Measurements from ENCODE around the gene HSFX2. TPM values are rescaled to one million over a fixed set of nuclear protein-coding genes. Genes with fewer than 3 reads are reported as not detected.

Gene HSFX2
- total and polyA plus RNA-seq, 9 of the 15 experiments (the other 6 are each of a cell fraction or from before 2014, with no cell fraction given) = 0.10 to 0.18 (median 0.11) TPM; not detected in 6

DNA sequence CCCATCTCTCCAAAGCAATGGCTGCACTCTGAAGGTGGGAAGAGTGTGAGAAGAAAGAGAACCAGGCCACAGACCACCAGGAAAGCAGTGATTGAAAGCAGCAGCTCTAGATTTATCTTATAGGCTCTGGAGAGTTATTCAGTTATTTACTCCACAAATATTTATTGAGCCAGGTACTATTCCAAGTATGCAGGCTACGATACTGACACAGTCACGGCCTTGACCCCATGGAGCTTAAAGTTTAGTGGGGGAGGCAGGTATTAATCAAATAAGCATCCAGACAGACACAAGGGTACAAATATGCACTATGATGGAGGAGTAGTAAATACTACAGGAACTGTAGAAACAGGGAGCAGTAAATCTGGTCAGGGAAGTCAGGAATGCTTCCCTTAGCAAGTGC is 33.7 kb upstream of the HSFX2 start:
- no peak overlapping the region for H3K4me2 ChIP-seq (ENCODE audit: insufficient read depth, low read length)
- 29% methylated on average over 2 of the region's 2 CpGs for WGBS (ENCODE audit: insufficient coverage, low coverage, missing lambda C conversion rate)
- H3K27me3 ChIP-seq (ENCODE audit: control insufficient read depth in 2 of 2, insufficient read depth in 2 of 2, low read length in 2 of 2) = peaks cover 0 to 9% of the 10 kb centered on the region in 2 experiments; a peak in 2 of 5 replicates
- H3K9ac ChIP-seq (ENCODE audit: insufficient read depth in 1 of 2, low read depth in 2 of 2, low read length in 2 of 2) = no peak overlapping the region
- H3K36me3 ChIP-seq (ENCODE audit: control insufficient read depth, insufficient read depth, low read length) = no peaks in the 10 kb centered on the region
- H3K9me1 ChIP-seq (ENCODE audit: control insufficient read depth, insufficient read depth, low read length) = no peaks in the 10 kb centered on the region
- DNase-seq (ENCODE audit: extremely low read depth in 1 of 4, low spot score in 3 of 4) = no peak
- H3K79me2 ChIP-seq (ENCODE audit: control insufficient read depth, insufficient read depth, low read length) = peaks cover 2% of the 10 kb centered on the region; the same call in 1 of the 3 replicates
- peaks cover 0 to 11% of the 10 kb centered on the region in 2 experiments; a peak in 2 of 5 replicates for H3K4me1 ChIP-seq (replicated peaks in 1 of 2; ENCODE audit: control insufficient read depth in 2 of 2, insufficient read depth in 2 of 2, low read length in 2 of 2)
- no peak for FAIRE-seq
- H3K9me3 ChIP-seq (replicated peaks; ENCODE audit: control insufficient read depth, insufficient read depth, low read depth, low read length) = no peaks in the 10 kb centered on the region
- H3K27ac ChIP-seq (ENCODE audit: extremely low read depth, low read depth, low read length) = no peak overlapping the region
- in situ Hi-C loops (cut with MboI) = loop anchor here (25.0 kb wide), 1 partner anchor 116 kb away; the partner anchor contains the start of gene IDS
- H4K20me1 ChIP-seq (replicated peaks; ENCODE audit: control insufficient read depth, insufficient read depth, low read length) = peaks cover 4% of the 10 kb centered on the region; the same call in 1 of the 2 replicates
- intact Hi-C loops (cut with micrococcal nuclease) = no loop called here
- CTCF ChIA-PET (ENCODE audit: low intra/inter-chr PET ratio) = no interaction called here
- no peak overlapping the region for H3K4me3 ChIP-seq
- ATAC-seq = no peak
- H2AFZ ChIP-seq (ENCODE audit: low read depth, low read length) = no peak overlapping the region
- BruUV-seq (replicated peaks) = no TSS peak
- TF ChIP-seq ZNF347 (CRISPR knock-in tag; IDR thresholded peaks at IDR 0.05; ENCODE audit: low read depth) = no peak
- no peak for TF ChIP-seq RFX7 (CRISPR knock-in tag; IDR thresholded peaks at IDR 0.05)
- no peak for TF ChIP-seq CCNT2 (IDR thresholded peaks at IDR 0.05; ENCODE audit: borderline replicate concordance, extremely low read depth, insufficient read length, low read depth, low read length)
- TF ChIP-seq, protein P1, sequence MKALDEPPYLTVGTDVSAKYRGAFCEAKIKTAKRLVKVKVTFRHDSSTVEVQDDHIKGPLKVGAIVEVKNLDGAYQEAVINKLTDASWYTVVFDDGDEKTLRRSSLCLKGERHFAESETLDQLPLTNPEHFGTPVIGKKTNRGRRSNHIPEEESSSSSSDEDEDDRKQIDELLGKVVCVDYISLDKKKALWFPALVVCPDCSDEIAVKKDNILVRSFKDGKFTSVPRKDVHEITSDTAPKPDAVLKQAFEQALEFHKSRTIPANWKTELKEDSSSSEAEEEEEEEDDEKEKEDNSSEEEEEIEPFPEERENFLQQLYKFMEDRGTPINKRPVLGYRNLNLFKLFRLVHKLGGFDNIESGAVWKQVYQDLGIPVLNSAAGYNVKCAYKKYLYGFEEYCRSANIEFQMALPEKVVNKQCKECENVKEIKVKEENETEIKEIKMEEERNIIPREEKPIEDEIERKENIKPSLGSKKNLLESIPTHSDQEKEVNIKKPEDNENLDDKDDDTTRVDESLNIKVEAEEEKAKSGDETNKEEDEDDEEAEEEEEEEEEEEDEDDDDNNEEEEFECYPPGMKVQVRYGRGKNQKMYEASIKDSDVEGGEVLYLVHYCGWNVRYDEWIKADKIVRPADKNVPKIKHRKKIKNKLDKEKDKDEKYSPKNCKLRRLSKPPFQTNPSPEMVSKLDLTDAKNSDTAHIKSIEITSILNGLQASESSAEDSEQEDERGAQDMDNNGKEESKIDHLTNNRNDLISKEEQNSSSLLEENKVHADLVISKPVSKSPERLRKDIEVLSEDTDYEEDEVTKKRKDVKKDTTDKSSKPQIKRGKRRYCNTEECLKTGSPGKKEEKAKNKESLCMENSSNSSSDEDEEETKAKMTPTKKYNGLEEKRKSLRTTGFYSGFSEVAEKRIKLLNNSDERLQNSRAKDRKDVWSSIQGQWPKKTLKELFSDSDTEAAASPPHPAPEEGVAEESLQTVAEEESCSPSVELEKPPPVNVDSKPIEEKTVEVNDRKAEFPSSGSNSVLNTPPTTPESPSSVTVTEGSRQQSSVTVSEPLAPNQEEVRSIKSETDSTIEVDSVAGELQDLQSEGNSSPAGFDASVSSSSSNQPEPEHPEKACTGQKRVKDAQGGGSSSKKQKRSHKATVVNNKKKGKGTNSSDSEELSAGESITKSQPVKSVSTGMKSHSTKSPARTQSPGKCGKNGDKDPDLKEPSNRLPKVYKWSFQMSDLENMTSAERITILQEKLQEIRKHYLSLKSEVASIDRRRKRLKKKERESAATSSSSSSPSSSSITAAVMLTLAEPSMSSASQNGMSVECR (CRISPR knock-in tag; IDR thresholded peaks at IDR 0.05) = no peak
- no peak for TF ChIP-seq ZNF124 (CRISPR knock-in tag; IDR thresholded peaks at IDR 0.05)
- POLR2A ChIA-PET = no interaction called here
